Measurements from ENCODE around the gene CMSS1. TPM values are rescaled to one million over a fixed set of nuclear protein-coding genes. Genes with fewer than 3 reads are reported as not detected.

The CMSS1 gene
- total RNA-seq, 1 donor from 2014 or later = 17.3 TPM

GRCh38 chr3:100169201-100169920, 351.7 kb downstream of the CMSS1 start:
- TF ChIP-seq, protein P1, sequence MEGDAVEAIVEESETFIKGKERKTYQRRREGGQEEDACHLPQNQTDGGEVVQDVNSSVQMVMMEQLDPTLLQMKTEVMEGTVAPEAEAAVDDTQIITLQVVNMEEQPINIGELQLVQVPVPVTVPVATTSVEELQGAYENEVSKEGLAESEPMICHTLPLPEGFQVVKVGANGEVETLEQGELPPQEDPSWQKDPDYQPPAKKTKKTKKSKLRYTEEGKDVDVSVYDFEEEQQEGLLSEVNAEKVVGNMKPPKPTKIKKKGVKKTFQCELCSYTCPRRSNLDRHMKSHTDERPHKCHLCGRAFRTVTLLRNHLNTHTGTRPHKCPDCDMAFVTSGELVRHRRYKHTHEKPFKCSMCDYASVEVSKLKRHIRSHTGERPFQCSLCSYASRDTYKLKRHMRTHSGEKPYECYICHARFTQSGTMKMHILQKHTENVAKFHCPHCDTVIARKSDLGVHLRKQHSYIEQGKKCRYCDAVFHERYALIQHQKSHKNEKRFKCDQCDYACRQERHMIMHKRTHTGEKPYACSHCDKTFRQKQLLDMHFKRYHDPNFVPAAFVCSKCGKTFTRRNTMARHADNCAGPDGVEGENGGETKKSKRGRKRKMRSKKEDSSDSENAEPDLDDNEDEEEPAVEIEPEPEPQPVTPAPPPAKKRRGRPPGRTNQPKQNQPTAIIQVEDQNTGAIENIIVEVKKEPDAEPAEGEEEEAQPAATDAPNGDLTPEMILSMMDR (IDR thresholded peaks at IDR 0.05) = no peak
- DNase-seq (no peak), ATAC-seq (no peak)
- intact Hi-C loops (cut with DNase I) = no loop called here
- H3K4me1 ChIP-seq = no peaks in the 10 kb centered on the region
- H3K27ac ChIP-seq = no peak overlapping the region
- H3K9me3 ChIP-seq = no peaks in the 10 kb centered on the region
- no peak overlapping the region for H3K4me3 ChIP-seq
- no peaks in the 10 kb centered on the region for H3K36me3 ChIP-seq
- H3K27me3 ChIP-seq (ENCODE audit: low read depth) = no peaks in the 10 kb centered on the region

- H3K4me1 ChIP-seq = no peaks in the 10 kb centered on the region
- H3K4me3 ChIP-seq = no peak overlapping the region
- H3K27me3 ChIP-seq (ENCODE audit: low read depth) = no peaks in the 10 kb centered on the region
- H3K36me3 ChIP-seq = no peaks in the 10 kb centered on the region
- ATAC-seq (no peak), DNase-seq (no peak)
- no peaks in the 10 kb centered on the region for H3K9me3 ChIP-seq
- TF ChIP-seq, protein P1 (IDR thresholded peaks at IDR 0.05) = no peak
- intact Hi-C loops (cut with DNase I) = no loop called here
- no peak overlapping the region for H3K27ac ChIP-seq
Measured at GRCh38 chr3:100170486-100170885, 352.8 kb downstream of the CMSS1 start.

DNA sequence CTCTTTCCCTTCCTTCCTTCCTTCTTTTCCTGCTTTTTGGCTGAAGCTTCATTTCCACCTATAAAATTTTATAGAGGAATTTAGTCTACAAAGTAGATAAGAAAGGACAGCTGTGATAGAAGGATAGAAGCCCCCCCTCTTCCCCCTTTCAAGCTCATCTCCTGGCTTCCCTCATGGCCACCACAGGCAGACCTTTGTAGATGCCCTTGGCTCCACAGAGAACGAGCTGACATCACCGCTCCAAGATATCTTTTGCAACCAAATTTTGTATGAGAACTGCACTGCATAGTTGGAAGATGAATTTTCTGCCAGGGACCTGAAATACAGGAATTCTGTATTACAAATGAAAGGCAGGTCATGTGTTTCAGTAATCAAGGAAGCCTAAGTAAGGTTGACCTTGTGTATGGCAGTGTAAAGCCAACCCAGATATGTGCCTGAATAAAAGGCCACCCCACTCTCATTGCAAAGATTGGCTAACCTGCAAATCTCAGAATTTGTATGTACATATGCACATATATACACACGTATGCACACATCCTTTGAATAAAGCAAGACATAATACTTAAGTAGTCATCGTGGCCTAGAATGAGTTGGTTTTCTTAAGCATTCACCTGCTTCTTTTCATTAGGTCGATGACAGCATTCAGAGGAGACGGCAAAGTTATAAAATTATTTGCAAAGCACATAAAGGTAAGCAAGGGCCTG, 353.7 kb downstream of the CMSS1 start:
- intact Hi-C loops (cut with DNase I) = no loop called here
- no peak overlapping the region for H3K27ac ChIP-seq
- no peaks in the 10 kb centered on the region for H3K36me3 ChIP-seq
- H3K4me3 ChIP-seq = no peak overlapping the region
- no peaks in the 10 kb centered on the region for H3K9me3 ChIP-seq
- TF ChIP-seq, protein P1 (IDR thresholded peaks at IDR 0.05) = no peak
- H3K4me1 ChIP-seq = no peaks in the 10 kb centered on the region
- DNase-seq = no peak
- no peak for ATAC-seq
- no peaks in the 10 kb centered on the region for H3K27me3 ChIP-seq (ENCODE audit: low read depth)

DNA sequence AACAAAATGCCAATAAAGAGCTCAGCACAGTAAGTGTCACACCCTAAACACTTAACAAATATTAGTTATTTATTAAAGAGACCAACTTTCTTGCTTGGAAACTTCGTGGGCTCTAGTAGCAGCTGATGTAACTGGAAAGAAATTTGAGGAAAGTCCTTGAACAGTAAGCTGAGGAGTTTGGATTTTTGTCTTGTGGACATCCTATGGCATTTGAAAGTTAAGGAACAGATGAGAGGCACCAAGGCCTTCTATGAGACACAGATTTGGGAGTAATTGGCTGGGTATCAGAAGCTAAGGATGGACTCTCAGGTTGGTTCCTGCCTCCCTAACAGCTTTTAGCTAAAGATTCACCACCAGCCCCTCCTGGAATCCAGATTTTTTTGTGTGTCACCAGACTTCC, 356.3 kb downstream of the CMSS1 start:
- no peak overlapping the region for H3K4me3 ChIP-seq
- no peaks in the 10 kb centered on the region for H3K36me3 ChIP-seq
- ATAC-seq (no peak), DNase-seq (no peak)
- no peaks in the 10 kb centered on the region for H3K27me3 ChIP-seq (ENCODE audit: low read depth)
- TF ChIP-seq, protein P1 (IDR thresholded peaks at IDR 0.05) = no peak
- intact Hi-C loops (cut with DNase I) = no loop called here
- H3K27ac ChIP-seq = no peak overlapping the region
- H3K9me3 ChIP-seq = no peaks in the 10 kb centered on the region
- no peaks in the 10 kb centered on the region for H3K4me1 ChIP-seq

DNA sequence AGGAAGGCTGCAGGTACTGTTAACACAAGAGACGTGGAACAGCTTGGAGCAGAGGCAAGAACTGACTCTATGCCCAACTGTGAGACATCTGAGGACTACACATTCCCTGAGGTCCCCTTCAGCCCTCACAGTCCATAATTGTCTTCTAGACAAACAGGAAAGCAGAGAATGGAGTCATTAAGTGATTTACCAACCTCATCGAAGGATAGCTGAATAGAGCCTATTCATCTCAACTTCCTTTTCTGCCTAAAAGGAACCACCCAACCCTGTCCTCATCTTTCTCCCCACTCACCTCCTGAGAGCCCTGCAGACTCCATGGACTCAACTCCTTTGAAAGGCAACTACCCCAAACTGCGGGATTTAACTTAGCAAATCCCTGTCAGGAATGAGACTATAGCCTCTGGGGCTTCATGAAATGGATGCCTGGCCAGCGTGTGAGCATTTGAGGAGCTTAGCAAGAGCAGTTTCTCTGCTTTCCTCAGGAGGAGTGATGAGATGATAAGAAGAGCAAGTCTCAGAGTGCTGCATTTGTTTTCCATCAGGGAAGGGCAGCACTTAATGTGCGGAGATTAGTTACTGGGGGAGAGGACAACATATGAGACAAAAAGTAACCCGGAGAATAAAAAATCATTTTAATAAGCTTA, 358.1 kb downstream of the CMSS1 start:
- Histone ChIP-seq H3K27me3 (ENCODE audit: low read depth) (no peaks in the 10 kb centered on the region), H3K4me1 (no peaks in the 10 kb centered on the region), H3K27ac (no peak overlapping the region), H3K9me3 (peaks cover 9% of the 10 kb centered on the region), H3K36me3 (no peaks in the 10 kb centered on the region), H3K4me3 (no peak overlapping the region)
- DNase-seq = no peak
- ATAC-seq = no peak
- TF ChIP-seq, protein P1 (IDR thresholded peaks at IDR 0.05) = no peak
- intact Hi-C loops (cut with DNase I) = no loop called here

Measured in lower lobe of right lung (tissue), 2 donors.